T-cell (primary cell): ENCODE data around the gene ZNF530. TPM values are rescaled to one million over a fixed set of nuclear protein-coding genes. Genes with fewer than 3 reads are reported as not detected.
A peak's percentile ranks its signal among the peaks of the same experiment; 100 is the strongest.

Experiments used
- ATAC-seq, 4 experiments: fragments of 200-7000 bp in 3 of 4; fragments of 150-1000 bp in 1 of 4; cut with Tn5 transposase; replicated peaks in 1 of 4; 1 replicate in 3 of 4; 2 replicates in 1 of 4; pipeline ENCODE4 v1.10.0; 2021; ENCODE audit warnings: moderate library complexity in 3 of 4, mild to moderate bottlenecking in 2 of 4, moderate number of reproducible peaks in 1 of 4
- CTCF ChIA-PET, 2 donors: fragments of 300-600 bp; sonication (Branson Sonifier 250); formaldehyde crosslinking; loops; one replicate each; lab custom pipeline; 2022; ENCODE audit warnings: antibody characterized with exemption in 2 of 2; lab: Charles Lee
- POLR2A ChIA-PET, 2 donors: fragments of 300-600 bp; sonication (Branson Sonifier 250); formaldehyde crosslinking; loops; one replicate each; lab custom pipeline; 2022; ENCODE audit warnings: antibody characterized with exemption in 2 of 2; lab: Charles Lee
- DNase-seq, 35 experiments: peaks; one replicate each; pipeline versions ENCODE4 v3.0.0 to v3.0.0-alpha.2; 2013 to 2023
- H3K27ac ChIP-seq: one replicate; pipeline ENCODE4 v1.5.1; 2013; ENCODE audit warnings: low read length
- H3K27me3 ChIP-seq, 2 experiments: replicated peaks in 1 of 2; 1 replicate in 1 of 2; 2 replicates in 1 of 2; pipeline versions ENCODE4 v1.6.1 to v1.7.0; 2013; ENCODE audit warnings: low read length in 1 of 2, mixed read lengths in 1 of 2; ENCODE audit not compliant: control insufficient read depth in 2 of 2, insufficient read depth in 2 of 2; ENCODE audit errors: extremely low read depth in 1 of 2
- H3K36me3 ChIP-seq, 2 donors: 1 replicate in 1 of 2; 2 replicates in 1 of 2; pipeline versions ENCODE4 v1.6.1 to v1.7.0; 2013; ENCODE audit warnings: low read length in 1 of 2; ENCODE audit not compliant: control insufficient read depth in 2 of 2, insufficient read depth in 1 of 2; ENCODE audit errors: extremely low read depth in 1 of 2
- H3K4me1 ChIP-seq, 2 experiments: 1 replicate in 1 of 2; 2 replicates in 1 of 2; pipeline versions ENCODE4 v1.6.1 to v1.7.0; 2013; ENCODE audit warnings: low read length in 2 of 2, mixed read lengths in 1 of 2; ENCODE audit not compliant: insufficient read depth in 2 of 2, control insufficient read depth in 1 of 2; ENCODE audit errors: extremely low read depth in 1 of 2
- H3K4me3 ChIP-seq, 2 donors: 1 replicate in 1 of 2; 2 replicates in 1 of 2; pipeline versions ENCODE4 v1.5.1 to v1.7.0; 2013; ENCODE audit warnings: mild to moderate bottlenecking in 2 of 2, low read length in 1 of 2, moderate library complexity in 1 of 2; ENCODE audit not compliant: control insufficient read depth in 1 of 2; ENCODE audit errors: extremely low read depth in 1 of 2
- H3K9me3 ChIP-seq: 2 replicates; pipeline ENCODE4 v1.7.0; 2013
- H3K27ac Mint-ChIP-seq, 2 donors: one replicate each; pipeline ENCODE4 v1.8.0; 2020 to 2021; ENCODE audit warnings: mild to moderate bottlenecking in 2 of 2, mixed read lengths in 2 of 2
- H3K27me3 Mint-ChIP-seq, 2 donors: one replicate each; pipeline ENCODE4 v1.8.0; 2021 to 2022; ENCODE audit warnings: mixed read lengths in 2 of 2
- H3K36me3 Mint-ChIP-seq: one replicate; pipeline ENCODE4 v1.8.0; 2021; ENCODE audit warnings: mixed read lengths
- H3K4me1 Mint-ChIP-seq, 3 donors: one replicate each; pipeline ENCODE4 v1.8.0; 2020 to 2022; ENCODE audit warnings: mixed read lengths in 3 of 3, mild to moderate bottlenecking in 1 of 3
- H3K4me3 Mint-ChIP-seq, 3 donors: one replicate each; pipeline ENCODE4 v1.8.0; 2020 to 2022; ENCODE audit warnings: mild to moderate bottlenecking in 3 of 3, mixed read lengths in 3 of 3, moderate library complexity in 3 of 3
- H3K9me3 Mint-ChIP-seq, 3 donors: one replicate each; pipeline ENCODE4 v1.8.0; 2020 to 2022; ENCODE audit warnings: mixed read lengths in 3 of 3
- WGBS: methylation state at CpG from one replicate; pipeline ENCODE4 v1.1.5; 2013; ENCODE audit warnings: missing lambda C conversion rate; ENCODE audit not compliant: insufficient coverage; 5-methylcytosine and 5-hydroxymethylcytosine counted together
- total RNA-seq, 35 experiments: library from RNA in 6 of 35; stranded (reverse) in 6 of 35; fragments of 120-200 nt in 1 of 35; gene quantifications; one replicate each; pipeline versions ENCODE4 v1.2.1 to v1.2.4 and lab custom pipeline; 2013 to 2026

ZNF530 gene
- total RNA-seq, 5 donors from 2014 or later (not counting 1 experiment from before 2014, with no cell fraction given), result 3.0 to 9.7 (median 9.2) TPM

GRCh38 chr19:57578487-57579205 lies 21.0 kb upstream of the ZNF530 start, which contains the start of gene ZNF416:
TSS of gene ZNF416 (minus strand) at chr19:57578911. CDS start at chr19:57578704, 207 bp downstream.
- H3K9me3 Mint-ChIP-seq, result peaks cover 35 to 52% (median 43%) of the 10 kb centered on the region in 3 donors
- Histone ChIP-seq H3K9me3 (no peaks in the 10 kb centered on the region), H3K4me1 (peaks cover 4 to 26% of the 10 kb centered on the region in 2 experiments), H3K27me3 (peaks cover 0 to 7% of the 10 kb centered on the region in 2 experiments), H3K4me3 (peak within 1 kb of the TSS; percentile 72 to 84), H3K36me3 (peaks cover 18 to 33% of the 10 kb centered on the region in 2 donors), H3K27ac (peak within 1 kb of the TSS; percentile 52)
- peak within 1 kb of the TSS; percentile 92 for H3K27ac Mint-ChIP-seq
- peaks cover 46% of the 10 kb centered on the region for H3K36me3 Mint-ChIP-seq
- no peaks in the 10 kb centered on the region for H3K27me3 Mint-ChIP-seq
- DNase-seq, result peak; percentile 82 to 99 (median 96)
- ChIA-PET POLR2A (no interaction called here), CTCF (interaction anchor here in 1 of 2 donors (0.6 to 1.4 kb wide), 2 partner anchors 35 to 189 kb away, joined by 3 read pairs; partner anchors contain the start of genes ZNF134 and ZNF548)
- H3K4me1 Mint-ChIP-seq, result peaks cover 26 to 31% (median 26%) of the 10 kb centered on the region in 3 donors
- peak within 1 kb of the TSS; percentile 75 to 84 (median 78) for H3K4me3 Mint-ChIP-seq
- ATAC-seq, result peak; percentile 91 to 98 (median 96)
- under 1% methylated on average over 52 of the region's 62 CpGs for WGBS

DNA sequence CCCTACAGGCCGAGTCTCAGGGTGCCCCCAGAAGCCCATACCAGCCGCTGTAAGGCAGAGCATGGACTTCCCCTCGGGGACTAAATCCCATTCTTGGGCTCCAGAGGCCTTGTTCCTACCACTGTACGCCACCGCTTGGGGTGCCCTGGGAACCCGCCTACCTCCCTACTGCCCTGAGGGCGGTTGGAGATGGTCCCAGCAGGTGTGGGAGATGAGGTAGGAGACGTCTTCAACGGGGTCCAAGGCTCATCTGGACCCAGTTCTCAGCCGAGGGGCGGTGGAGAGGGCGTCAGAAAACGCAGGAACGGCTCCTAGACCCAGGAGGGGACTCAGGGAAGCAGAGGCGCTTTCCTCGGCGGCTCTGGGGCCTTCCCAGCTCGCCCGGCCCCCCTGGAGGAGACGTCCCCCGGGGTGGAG lies 16.6 kb upstream of the ZNF530 start:
- POLR2A ChIA-PET, result no interaction called here
- Mint-ChIP-seq H3K27me3 (no peaks in the 10 kb centered on the region), H3K4me3 (peak overlapping the region; percentile 91 to 98 (median 91)), H3K27ac (no peak overlapping the region), H3K36me3 (peaks cover 43% of the 10 kb centered on the region), H3K4me1 (peaks cover 26 to 29% (median 27%) of the 10 kb centered on the region in 3 donors), H3K9me3 (peaks cover 23 to 52% (median 42%) of the 10 kb centered on the region in 3 donors)
- DNase-seq (peak in 1 of 35 experiments; percentile 3), ATAC-seq (no peak)
- Histone ChIP-seq H3K36me3 (peaks cover 0 to under 1% of the 10 kb centered on the region in 2 donors), H3K27me3 (peaks cover 0 to 7% of the 10 kb centered on the region in 2 experiments), H3K27ac (peak overlapping the region; percentile 63), H3K4me3 (peak overlapping the region; percentile 69 to 72), H3K9me3 (peaks cover 2% of the 10 kb centered on the region), H3K4me1 (peaks cover 2 to 30% of the 10 kb centered on the region in 2 experiments)
- 64% methylated on average over 17 of the region's 21 CpGs for WGBS
- CTCF ChIA-PET, result no interaction called here

DNA sequence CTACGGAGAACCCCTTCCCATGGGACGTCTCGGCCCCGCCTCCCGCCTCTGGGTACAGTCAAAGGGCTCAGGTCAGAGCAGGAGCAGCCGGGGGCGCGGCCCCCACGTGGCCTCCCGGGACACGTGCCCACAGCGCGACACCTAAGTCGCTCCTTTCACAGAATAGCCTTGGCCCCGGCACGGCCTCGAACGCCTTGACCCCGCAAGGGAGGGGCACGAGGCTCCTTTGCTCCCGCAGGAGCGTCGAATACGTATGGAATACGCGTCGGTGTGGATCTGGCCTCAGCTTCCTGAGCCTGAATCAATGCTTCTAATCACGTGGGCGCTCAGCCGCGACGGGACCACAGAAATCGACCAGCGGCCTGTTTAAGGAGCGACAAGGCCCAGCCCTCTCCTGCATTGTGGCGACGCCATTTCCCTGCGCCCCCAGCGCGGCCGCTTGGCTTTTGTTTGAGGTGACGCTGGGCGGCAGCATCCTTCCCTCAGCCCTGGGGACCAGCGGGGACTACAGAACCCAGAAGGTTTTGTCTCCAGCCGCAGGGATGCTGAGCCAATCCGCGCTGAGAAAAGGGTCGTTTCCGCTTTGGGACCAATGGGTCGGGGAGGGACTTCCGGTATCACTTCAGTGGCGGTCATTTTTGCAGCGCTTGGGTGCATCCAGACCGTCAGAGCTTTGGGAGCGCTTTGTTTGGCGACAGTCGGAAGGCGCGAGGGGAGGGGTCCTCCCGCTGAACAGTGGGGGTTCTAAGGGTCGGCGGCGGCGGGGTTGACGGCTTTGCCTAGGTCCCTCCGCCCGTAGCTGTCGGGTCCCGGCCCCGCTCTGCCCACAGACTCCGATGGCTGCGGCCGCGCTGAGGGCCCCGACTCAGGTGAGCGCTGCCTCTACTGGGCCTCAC lies 15.9 kb upstream of the ZNF530 start, which contains the start of gene ZIK1:
ZIK1 (plus strand) TSS at position 625 of the 896 bp plus-strand sequence; CDS start at position 837, 212 bp downstream.
- H3K4me1 ChIP-seq, result peaks cover 2 to 27% of the 10 kb centered on the region in 2 experiments
- POLR2A ChIA-PET, result interaction anchor here in 1 of 2 donors (0.7 kb wide), 1 partner anchor 475 kb away, joined by 3 read pairs; no protein-coding TSS in a partner anchor
- 7% methylated on average over 70 of the region's 76 CpGs for WGBS

GRCh38 chr19:57587529-57587928 lies 12.2 kb upstream of the ZNF530 start:
- Mint-ChIP-seq H3K27me3 (no peaks in the 10 kb centered on the region), H3K36me3 (peaks cover 75% of the 10 kb centered on the region), H3K27ac (no peak overlapping the region), H3K4me3 (no peak overlapping the region), H3K4me1 (peaks cover 19 to 20% (median 19%) of the 10 kb centered on the region in 3 donors), H3K9me3 (peaks cover 29 to 68% (median 62%) of the 10 kb centered on the region in 3 donors)
- peaks cover 0 to 7% of the 10 kb centered on the region in 2 experiments for H3K27me3 ChIP-seq
- H3K4me1 ChIP-seq, result peaks cover 2 to 21% of the 10 kb centered on the region in 2 experiments
- ChIA-PET POLR2A (no interaction called here), CTCF (no interaction called here)
- no peak overlapping the region for H3K27ac ChIP-seq
- H3K9me3 ChIP-seq, result peaks cover 22% of the 10 kb centered on the region
- H3K4me3 ChIP-seq, result no peak overlapping the region
- DNase-seq, result no peak
- peaks cover 6 to 27% of the 10 kb centered on the region in 2 donors for H3K36me3 ChIP-seq
- no peak for ATAC-seq
- 75% methylated on average over 1 of the region's 1 CpG for WGBS

More for the DNA sequence above, 15.9 kb upstream of the ZNF530 start, which contains the start of gene ZIK1:
- peak within 1 kb of the TSS; percentile 63 for H3K27ac ChIP-seq
- ATAC-seq (peak; percentile 90 to 94 (median 94)), DNase-seq (peak; percentile 71 to 93 (median 84))
- Mint-ChIP-seq H3K4me3 (peak within 1 kb of the TSS; percentile 91 to 98 (median 91)), H3K9me3 (peaks cover 27 to 57% (median 47%) of the 10 kb centered on the region in 3 donors), H3K4me1 (peaks cover 24 to 25% (median 24%) of the 10 kb centered on the region in 3 donors), H3K27me3 (no peaks in the 10 kb centered on the region), H3K36me3 (peaks cover 49% of the 10 kb centered on the region), H3K27ac (peak within 1 kb of the TSS; percentile 72 to 86)
- H3K27me3 ChIP-seq, result peaks cover 0 to 7% of the 10 kb centered on the region in 2 experiments
- peaks cover 0 to 7% of the 10 kb centered on the region in 2 donors for H3K36me3 ChIP-seq
- H3K9me3 ChIP-seq, result peaks cover 2% of the 10 kb centered on the region
- CTCF ChIA-PET, result no interaction called here
- peak within 1 kb of the TSS; percentile 69 to 72 for H3K4me3 ChIP-seq

DNA sequence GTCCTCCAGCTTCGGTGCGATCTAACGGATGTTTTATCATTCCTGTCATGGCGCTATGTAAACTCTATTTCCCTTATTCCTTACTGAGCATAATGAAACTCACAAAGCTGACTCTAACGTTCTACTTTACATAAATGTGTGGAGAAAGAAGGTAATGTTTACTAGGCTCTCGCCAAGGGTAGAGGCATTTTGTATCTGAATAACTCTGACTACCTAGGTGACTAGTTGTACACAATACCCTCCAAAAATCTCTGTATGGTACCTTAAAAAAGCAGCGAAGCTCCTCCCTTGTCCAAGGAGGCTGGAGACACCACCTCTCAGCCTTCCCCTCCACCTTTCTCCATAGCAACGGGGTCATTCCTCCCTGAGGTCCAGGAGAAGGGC lies 316 bp upstream of the ZNF530 start:
- H3K9me3 ChIP-seq, result peaks cover 4% of the 10 kb centered on the region
- 0% methylated on average over 1 of the region's 8 CpGs for WGBS

More for the DNA sequence above, 316 bp upstream of the ZNF530 start:
- Histone ChIP-seq H3K27ac (peak overlapping the region; percentile 32), H3K4me3 (peak overlapping the region; percentile 76 to 98), H3K4me1 (peaks cover 2 to 16% of the 10 kb centered on the region in 2 experiments), H3K27me3 (no peaks in the 10 kb centered on the region), H3K36me3 (peaks cover 4 to 5% of the 10 kb centered on the region in 2 donors)
- H3K4me1 Mint-ChIP-seq, result peaks cover 25 to 27% (median 25%) of the 10 kb centered on the region in 3 donors
- peak overlapping the region; percentile 73 to 88 (median 85) for H3K4me3 Mint-ChIP-seq
- DNase-seq (no peak), ATAC-seq (peak in 1 of 4 experiments; percentile 12)
- ChIA-PET CTCF (no interaction called here), POLR2A (no interaction called here)
- peak overlapping the region; percentile 84 to 91 for H3K27ac Mint-ChIP-seq
- peaks cover 36% of the 10 kb centered on the region for H3K36me3 Mint-ChIP-seq
- H3K9me3 Mint-ChIP-seq, result peaks cover 31 to 48% (median 38%) of the 10 kb centered on the region in 3 donors
- H3K27me3 Mint-ChIP-seq, result no peaks in the 10 kb centered on the region
